Osteoblast (primary cell): ENCODE results near the gene NMT1. TPM values are rescaled to one million over a fixed set of nuclear protein-coding genes. Genes with fewer than 3 reads are reported as not detected.

Experiments
- DNase-seq: peaks from one replicate; pipeline ENCODE4 v3.0.0; 2011; ENCODE audit warnings: low spot score, mixed read lengths; ENCODE audit not compliant: insufficient read length; ENCODE audit errors: missing footprints
- H2AFZ ChIP-seq: 2 replicates; pipeline ENCODE4 v1.6.0; 2011; ENCODE audit warnings: mild to moderate bottlenecking, low read length
- H3K27ac ChIP-seq: 2 replicates; pipeline ENCODE4 v1.5.1; 2011; ENCODE audit warnings: mild to moderate bottlenecking, low read depth, low read length, moderate library complexity
- H3K27me3 ChIP-seq: 2 replicates; pipeline ENCODE4 v1.6.0; 2012; ENCODE audit warnings: mild to moderate bottlenecking, control low read depth, inconsistent platforms, low read length, moderate library complexity; ENCODE audit not compliant: insufficient read depth
- H3K36me3 ChIP-seq: 2 replicates; pipeline ENCODE4 v1.5.1; 2011; ENCODE audit warnings: mild to moderate bottlenecking, low read length, control low read depth, moderate library complexity; ENCODE audit not compliant: insufficient read depth
- H3K4me1 ChIP-seq: 2 replicates; pipeline ENCODE4 v1.5.1; 2011; ENCODE audit warnings: mild to moderate bottlenecking, low read length, control low read depth, moderate library complexity; ENCODE audit not compliant: insufficient read depth
- H3K4me2 ChIP-seq: 2 replicates; pipeline ENCODE4 v1.6.0; 2011; ENCODE audit warnings: mild to moderate bottlenecking, low read length; ENCODE audit not compliant: insufficient read depth
- H3K4me3 ChIP-seq: fragments of 200-600 bp; sonication (generic); 3 replicates; pipeline ENCODE4 v1.5.1; 2012; ENCODE audit warnings: mild to moderate bottlenecking, low read length, inconsistent platforms; ENCODE audit not compliant: insufficient read depth
- H3K79me2 ChIP-seq: 2 replicates; pipeline ENCODE4 v1.6.0; 2012; ENCODE audit warnings: mild to moderate bottlenecking, low read length, control low read depth, inconsistent platforms; ENCODE audit not compliant: insufficient read depth
- H3K9me3 ChIP-seq: 2 replicates; pipeline ENCODE4 v1.5.1; 2011; ENCODE audit warnings: low read depth, low read length, control low read depth
- H4K20me1 ChIP-seq: 2 replicates; pipeline ENCODE4 v1.6.0; 2012; ENCODE audit warnings: mild to moderate bottlenecking, low read length, control low read depth; ENCODE audit not compliant: insufficient read depth
- total RNA-seq: library from RNA; depleted of rRNA; stranded (reverse); fragments of >200 nt; gene quantifications from 2 replicates; pipeline ENCODE4 v1.2.3, GENCODE V29; 2012
- TF ChIP-seq, protein P1 (sequence below): IDR thresholded peaks from 2 replicates; pipeline ENCODE4 v1.5.1; 2011; ENCODE audit warnings: mild to moderate bottlenecking, low read depth, low read length, moderate library complexity; ENCODE audit errors: extremely low read depth

NMT1 gene
- total RNA-seq, 1 donor, result 51.8 TPM

DNA sequence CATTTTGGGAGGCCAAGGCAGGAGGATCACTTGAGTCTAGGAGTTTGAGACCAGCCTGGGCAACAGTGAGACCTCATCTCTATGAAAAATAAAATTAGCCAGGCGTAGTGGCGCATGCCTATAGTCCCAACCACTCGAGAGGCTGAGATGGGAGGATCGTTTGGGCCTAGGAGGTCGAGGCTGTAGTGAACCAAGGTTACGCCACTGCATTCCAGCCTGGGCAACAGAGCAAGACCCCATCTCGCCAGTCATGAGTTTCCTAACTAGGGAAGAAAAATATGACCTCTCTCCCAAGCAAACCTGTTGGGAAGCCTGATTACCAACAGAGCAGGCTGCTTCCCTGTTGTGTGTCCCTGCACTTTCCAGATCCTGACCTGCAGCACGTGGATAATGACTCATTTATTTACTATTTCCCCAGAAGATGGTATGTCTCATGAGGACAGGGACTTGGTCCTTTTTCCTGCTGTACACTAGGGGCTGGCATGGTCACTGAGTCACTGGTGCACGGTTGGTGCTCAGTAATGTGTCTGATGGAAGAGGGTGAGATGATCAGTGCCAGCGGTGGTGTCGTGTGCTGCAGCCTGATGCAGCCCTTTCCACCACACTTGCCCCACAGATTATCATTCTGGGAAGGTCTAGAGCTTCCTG is 30.8 kb downstream of the NMT1 start:
- no peaks in the 10 kb centered on the region for H4K20me1 ChIP-seq
- peak; percentile 42 for DNase-seq
- peak overlapping the region; percentile 9 for H3K4me2 ChIP-seq
- H2AFZ ChIP-seq, result no peak overlapping the region
- no peaks in the 10 kb centered on the region for H3K9me3 ChIP-seq
- peaks cover 70% of the 10 kb centered on the region for H3K36me3 ChIP-seq
- TF ChIP-seq, protein P1, sequence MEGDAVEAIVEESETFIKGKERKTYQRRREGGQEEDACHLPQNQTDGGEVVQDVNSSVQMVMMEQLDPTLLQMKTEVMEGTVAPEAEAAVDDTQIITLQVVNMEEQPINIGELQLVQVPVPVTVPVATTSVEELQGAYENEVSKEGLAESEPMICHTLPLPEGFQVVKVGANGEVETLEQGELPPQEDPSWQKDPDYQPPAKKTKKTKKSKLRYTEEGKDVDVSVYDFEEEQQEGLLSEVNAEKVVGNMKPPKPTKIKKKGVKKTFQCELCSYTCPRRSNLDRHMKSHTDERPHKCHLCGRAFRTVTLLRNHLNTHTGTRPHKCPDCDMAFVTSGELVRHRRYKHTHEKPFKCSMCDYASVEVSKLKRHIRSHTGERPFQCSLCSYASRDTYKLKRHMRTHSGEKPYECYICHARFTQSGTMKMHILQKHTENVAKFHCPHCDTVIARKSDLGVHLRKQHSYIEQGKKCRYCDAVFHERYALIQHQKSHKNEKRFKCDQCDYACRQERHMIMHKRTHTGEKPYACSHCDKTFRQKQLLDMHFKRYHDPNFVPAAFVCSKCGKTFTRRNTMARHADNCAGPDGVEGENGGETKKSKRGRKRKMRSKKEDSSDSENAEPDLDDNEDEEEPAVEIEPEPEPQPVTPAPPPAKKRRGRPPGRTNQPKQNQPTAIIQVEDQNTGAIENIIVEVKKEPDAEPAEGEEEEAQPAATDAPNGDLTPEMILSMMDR, result no peak
- H3K27me3 ChIP-seq, result no peaks in the 10 kb centered on the region
- peaks cover 18% of the 10 kb centered on the region for H3K79me2 ChIP-seq
- H3K27ac ChIP-seq, result peak overlapping the region; percentile 96
- peaks cover 49% of the 10 kb centered on the region for H3K4me1 ChIP-seq
- H3K4me3 ChIP-seq, result no peak overlapping the region

- H2AFZ ChIP-seq, result peak overlapping the region; percentile 44
These were observed 31.9 kb downstream of the NMT1 start for GRCh38 chr17:45092911-45093430.

DNA sequence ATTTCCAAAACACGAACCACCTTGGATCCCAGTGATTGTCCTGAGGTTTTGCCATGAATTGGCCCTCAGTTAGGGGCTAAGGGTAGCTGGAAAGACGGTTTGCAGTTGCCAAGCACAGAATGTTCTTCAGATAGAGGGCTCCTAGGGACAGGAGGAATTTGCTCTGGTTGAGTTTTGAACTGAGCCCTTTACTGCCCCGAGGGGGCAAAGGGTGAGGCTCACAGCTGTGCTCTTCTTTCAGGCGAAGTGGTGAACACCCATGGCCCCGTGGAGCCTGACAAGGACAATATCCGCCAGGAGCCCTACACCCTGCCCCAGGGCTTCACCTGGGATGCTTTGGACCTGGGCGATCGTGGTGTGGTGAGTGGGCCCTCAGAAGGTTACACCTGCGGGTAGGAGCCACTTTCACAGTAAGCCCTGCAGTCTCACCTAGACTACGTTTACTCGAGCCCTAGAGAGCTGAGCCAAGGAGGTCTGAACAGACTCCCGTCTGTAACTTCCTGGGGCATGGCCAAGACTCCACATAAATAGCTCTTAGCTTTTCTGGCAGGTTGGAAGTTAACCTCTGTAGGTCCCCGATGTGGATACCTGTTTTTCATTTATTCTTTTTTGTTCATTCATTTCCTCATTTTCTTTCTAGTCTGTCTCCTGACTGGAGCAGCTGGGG is 32.5 kb downstream of the NMT1 start:
- Histone ChIP-seq H3K4me3 (no peak overlapping the region), H3K36me3 (peaks cover 72% of the 10 kb centered on the region)
- peak; percentile 73 for DNase-seq

More at GRCh38 chr17:45092911-45093430, 31.9 kb downstream of the NMT1 start:
- H3K27ac ChIP-seq, result peak overlapping the region; percentile 96
- TF ChIP-seq, protein P1, result no peak
- no peaks in the 10 kb centered on the region for H3K27me3 ChIP-seq
- H3K4me2 ChIP-seq, result peak overlapping the region; percentile 55
- peaks cover 20% of the 10 kb centered on the region for H3K79me2 ChIP-seq
- H3K9me3 ChIP-seq, result no peaks in the 10 kb centered on the region
- H4K20me1 ChIP-seq, result no peaks in the 10 kb centered on the region
- peak; percentile 99 for DNase-seq
- peaks cover 38% of the 10 kb centered on the region for H3K4me1 ChIP-seq
- H3K4me3 ChIP-seq, result no peak overlapping the region
- peaks cover 70% of the 10 kb centered on the region for H3K36me3 ChIP-seq

More for the DNA sequence above, 32.5 kb downstream of the NMT1 start:
- Histone ChIP-seq H4K20me1 (no peaks in the 10 kb centered on the region), H3K4me2 (peak overlapping the region; percentile 44), H3K4me1 (peaks cover 36% of the 10 kb centered on the region), H2AFZ (peak overlapping the region; percentile 44), H3K27ac (peak overlapping the region; percentile 96), H3K27me3 (no peaks in the 10 kb centered on the region), H3K79me2 (peaks cover 26% of the 10 kb centered on the region), H3K9me3 (no peaks in the 10 kb centered on the region)
- TF ChIP-seq, protein P1, result no peak
